GM12878 (cell line): Measurements from ENCODE around the gene SUSD5. TPM values are rescaled to one million over a fixed set of nuclear protein-coding genes. Genes with fewer than 3 reads are reported as not detected.

Experiments used
- ATAC-seq: fragments of 200-7000 bp; cut with Tn5 transposase; 3 replicates; pipeline ENCODE4 v1.9.1; 2020; ENCODE audit warnings: mild to moderate bottlenecking, moderate library complexity
- BruUV-seq: library from RNA; stranded (reverse); fragments of 400-500 nt; replicated peaks from 2 replicates; lab custom pipeline; 2021; lab: Mats Ljungman, UMichigan
- CTCF ChIA-PET: fragments of 300-600 bp; sonication (Branson Sonifier 250); formaldehyde crosslinking; extraction: SDS; loops from one replicate; lab custom pipeline; 2021; ENCODE audit warnings: inconsistent platforms; lab: Yijun Ruan, JAX
- POLR2A ChIA-PET: fragments of 350-600 bp; formaldehyde crosslinking; extraction: SDS; loops from one replicate; lab custom pipeline; 2021; ENCODE audit warnings: inconsistent platforms; lab: Charles Lee
- RAD21 ChIA-PET: fragments of 300-600 bp; sonication (Branson Sonifier 250); formaldehyde crosslinking; loops from one replicate; lab custom pipeline; 2023; ENCODE audit warnings: antibody characterized with exemption; ENCODE audit not compliant: unreplicated experiment; lab: Charles Lee
- SMC1A ChIA-PET: fragments of 300-600 bp; sonication (Branson Sonifier 250); formaldehyde crosslinking; loops from one replicate; lab custom pipeline; 2023; ENCODE audit not compliant: unreplicated experiment, uncharacterized antibody; lab: Charles Lee
- DNase-seq: peaks from one replicate; pipeline ENCODE4 v3.0.0-alpha.2; 2011; ENCODE audit warnings: low read depth, low spot score
- FAIRE-seq: peaks from 3 replicates; lab custom pipeline; 2011; peaks lifted over from hg19 to GRCh38; lab: Jason Lieb, UNC
- H2AFZ ChIP-seq: 2 replicates; pipeline ENCODE4 v1.6.0; 2011; ENCODE audit warnings: low read depth, low read length, control low read depth; ENCODE audit not compliant: control insufficient read depth
- H3K27ac ChIP-seq: 2 replicates; pipeline ENCODE4 v1.5.1; 2011; ENCODE audit warnings: control low read depth; ENCODE audit not compliant: control insufficient read depth, insufficient read depth
- H3K27me3 ChIP-seq, 2 experiments: replicated peaks in 1 of 2; 2 replicates each; pipeline versions ENCODE4 v1.6.0 to v1.6.1; 2011; ENCODE audit warnings: low read length in 1 of 2; ENCODE audit not compliant: control insufficient read depth in 2 of 2, insufficient read depth in 2 of 2
- H3K36me3 ChIP-seq, 2 experiments: 2 replicates each; pipeline ENCODE4 v1.5.1; 2011; ENCODE audit warnings: low read length in 1 of 2; ENCODE audit not compliant: control insufficient read depth in 2 of 2, insufficient read depth in 2 of 2
- H3K4me1 ChIP-seq: 2 replicates; pipeline ENCODE4 v1.6.1; 2011; ENCODE audit warnings: mild to moderate bottlenecking, low read length, moderate library complexity, mixed read lengths; ENCODE audit not compliant: control insufficient read depth, insufficient read depth
- H3K4me2 ChIP-seq: 2 replicates; pipeline ENCODE4 v1.6.0; 2011; ENCODE audit warnings: control low read depth; ENCODE audit not compliant: control insufficient read depth, insufficient read depth
- H3K4me3 ChIP-seq: fragments of 200-600 bp; sonication (generic); 2 replicates; pipeline ENCODE4 v1.5.1; 2016
- H3K79me2 ChIP-seq: 2 replicates; pipeline ENCODE4 v1.6.0; 2011; ENCODE audit warnings: low read length; ENCODE audit not compliant: control insufficient read depth, insufficient read depth
- H3K9ac ChIP-seq: 2 replicates; pipeline ENCODE4 v1.8.0; 2011; ENCODE audit warnings: low read length, control low read depth, mixed read lengths; ENCODE audit not compliant: control insufficient read depth, insufficient read depth
- H3K9me3 ChIP-seq: replicated peaks from 3 replicates; pipeline ENCODE4 v1.5.1; 2011; ENCODE audit warnings: mild to moderate bottlenecking, low read length; ENCODE audit not compliant: control insufficient read depth, insufficient read depth
- H4K20me1 ChIP-seq: 2 replicates; pipeline ENCODE4 v1.6.0; 2011; ENCODE audit not compliant: control insufficient read depth, insufficient read depth
- CREB1 ChIP-seq: IDR thresholded peaks from 2 replicates; pipeline ENCODE4 v1.6.1; 2012; ENCODE audit warnings: low read depth, mild to moderate bottlenecking, inconsistent platforms
- HDAC2 ChIP-seq: fragments of 200-600 bp; sonication (generic); IDR thresholded peaks from 2 replicates; pipeline ENCODE4 v1.6.1; 2017
- JUND ChIP-seq: IDR thresholded peaks from 2 replicates; pipeline ENCODE4 v1.6.1; 2012; ENCODE audit warnings: low read depth, mild to moderate bottlenecking, low read length, improper control_type of control experiment, moderate library complexity
- MEF2B ChIP-seq: fragments of 450-650 bp; IDR thresholded peaks from 2 replicates; pipeline ENCODE4 v1.6.1; 2018; ENCODE audit warnings: mild to moderate bottlenecking, moderate library complexity; ENCODE audit not compliant: partially characterized antibody, poor library complexity, severe bottlenecking
- MYB ChIP-seq: fragments of 150-350 bp; IDR thresholded peaks from 2 replicates; pipeline ENCODE4 v1.6.1; 2014; ENCODE audit warnings: mild to moderate bottlenecking, low read depth, low read length, borderline replicate concordance
- PBX3 ChIP-seq: IDR thresholded peaks from 2 replicates; pipeline ENCODE4 v1.6.1; 2011; ENCODE audit warnings: mild to moderate bottlenecking, low read depth, low read length, moderate library complexity; ENCODE audit not compliant: insufficient replicate concordance
- PML ChIP-seq: IDR thresholded peaks from 2 replicates; pipeline ENCODE4 v1.6.1; 2012; ENCODE audit warnings: low read length, inconsistent platforms
- RELA ChIP-seq: fragments of 450-650 bp; IDR thresholded peaks from 2 replicates; pipeline ENCODE4 v1.8.0; 2014; ENCODE audit warnings: borderline replicate concordance; ENCODE audit not compliant: partially characterized antibody
- SMC3 ChIP-seq: IDR thresholded peaks from 2 replicates; pipeline ENCODE4 v1.6.1; 2011; ENCODE audit warnings: low read length, improper control_type of control experiment, borderline replicate concordance
- SPI1 ChIP-seq: IDR thresholded peaks from 2 replicates; pipeline ENCODE4 v1.6.1; 2011; ENCODE audit warnings: low read depth, mild to moderate bottlenecking, low read length, moderate library complexity, borderline replicate concordance; ENCODE audit not compliant: insufficient read depth
- STAT3 ChIP-seq: IDR thresholded peaks from 2 replicates; pipeline ENCODE4 v1.6.1; 2011; ENCODE audit warnings: low read depth, low read length, improper control_type of control experiment
- ZNF217 ChIP-seq: fragments of 450-650 bp; IDR thresholded peaks from 2 replicates; pipeline ENCODE4 v1.6.1; 2017; ENCODE audit warnings: antibody characterized with exemption, mild to moderate bottlenecking
- ZZZ3 ChIP-seq: IDR thresholded peaks from 2 replicates; pipeline ENCODE4 v1.6.1; 2011; ENCODE audit warnings: low read depth; ENCODE audit not compliant: control insufficient read depth, insufficient read length
- WGBS: methylation state at CpG from one replicate; pipeline ENCODE4 v1.1.6; 2016; ENCODE audit warnings: low lambda C conversion rate; ENCODE audit not compliant: insufficient replicate concordance, insufficient coverage; ENCODE audit errors: missing lambda C conversion rate; 5-methylcytosine and 5-hydroxymethylcytosine counted together
- in situ Hi-C: fragments of 300-500 bp; cut with MboI; formaldehyde crosslinking; loops from 9 replicates; pipeline ENCODE4 v1.14.3; 2018; ENCODE audit warnings: mixed read lengths
- intact Hi-C: fragments of 100-400 bp; cut with micrococcal nuclease; formaldehyde crosslinking; loops from one replicate; pipeline ENCODE4 v1.14.2; 2022; ENCODE audit not compliant: unreplicated experiment
- polyA plus RNA-seq, 11 experiments: library from polyadenylated mRNA; depleted of rRNA in 4 of 11; unstranded in 6 of 11; stranded (reverse) in 5 of 11; fragments of >200 nt; fragmentation: Nextera tagmentation in 4 of 11; fragmentation: Illumina TruSeq in 1 of 11; extraction: Ambion mirVana in 4 of 11; extraction: Trizol in 1 of 11; gene quantifications; 1 replicate in 1 of 11; 2 replicates in 10 of 11; pipeline versions ENCODE4 v1.2.1 to v1.2.3, GENCODE V29; 2011 to 2016; ENCODE audit warnings: inconsistent platforms in 2 of 11, missing spikeins in 2 of 11, low read depth in 1 of 11
- total RNA-seq, 4 experiments: library from RNA; depleted of rRNA in 3 of 4; stranded (reverse); fragments of >200 nt in 3 of 4; fragmentation: Illumina TruSeq in 1 of 4; extraction: Trizol in 1 of 4; gene quantifications; 2 replicates each; pipeline versions ENCODE4 v1.2.1 to v1.2.3, GENCODE V29; 2013 to 2021
- TF ChIP-seq, protein P1 (sequence below): fragments of 450-650 bp; IDR thresholded peaks from 2 replicates; pipeline ENCODE4 v1.6.1; 2016; ENCODE audit warnings: mild to moderate bottlenecking
- TF ChIP-seq, protein P2 (sequence below): fragments of 450-650 bp; IDR thresholded peaks from 2 replicates; pipeline ENCODE4 v1.6.1; 2018; ENCODE audit warnings: borderline replicate concordance, mild to moderate bottlenecking; ENCODE audit not compliant: partially characterized antibody
- TF ChIP-seq, protein P3 (sequence below): IDR thresholded peaks from 2 replicates; pipeline ENCODE4 v1.6.1; 2012; ENCODE audit warnings: mild to moderate bottlenecking, low read depth, low read length

Gene SUSD5
- total and polyA plus RNA-seq, 10 of the 15 experiments (the other 5 are each of a cell fraction or from before 2014, with no cell fraction given): 0.01 to 0.05 (median 0.03) TPM; not detected in 4

GRCh38 chr3:33130144-33130543 is 88.5 kb downstream of the SUSD5 start:
- intact Hi-C loops: loop anchor here (5.0 kb wide), 1 partner anchor 187 kb away; no protein-coding TSS in a partner anchor
- 40% methylated on average over 2 of the region's 2 CpGs for WGBS
- Histone ChIP-seq H3K27me3 (no peaks in the 10 kb centered on the region), H3K9me3 (no peaks in the 10 kb centered on the region), H2AFZ (no peak overlapping the region), H3K4me2 (no peak overlapping the region), H3K9ac (no peak overlapping the region), H3K4me1 (no peaks in the 10 kb centered on the region), H3K27ac (no peak overlapping the region), H3K4me3 (no peak overlapping the region), H3K36me3 (no peaks in the 10 kb centered on the region; a peak in 1 of 4 replicates), H3K79me2 (no peaks in the 10 kb centered on the region), H4K20me1 (no peaks in the 10 kb centered on the region)
- ChIA-PET SMC1A (interaction anchor here (2.9 to 4.4 kb wide), 3 partner anchors 234 to 657 kb away, joined by 17 to 135 read pairs (median 24); no protein-coding TSS in a partner anchor), CTCF (interaction anchor here (1.5 to 12.2 kb wide), 6 partner anchors 14 to 657 kb away, joined by 5 to 319 read pairs (median 38); no protein-coding TSS in a partner anchor), POLR2A (interaction anchor here (0.6 kb wide), 1 partner anchor 17 kb away, joined by 3 read pairs; no protein-coding TSS in a partner anchor), RAD21 (interaction anchor here (0.7 to 3.8 kb wide), 4 partner anchors 40 to 657 kb away, joined by 3 to 160 read pairs (median 20); no protein-coding TSS in a partner anchor)
- no peak for DNase-seq
- in situ Hi-C loops: loop anchor here (5.0 kb wide), 2 partner anchors 242 to 657 kb away; no protein-coding TSS in a partner anchor
- FAIRE-seq: no peak
- no TSS peak for BruUV-seq
- TF ChIP-seq MEF2B: no peak
- TF ChIP-seq, protein P1, sequence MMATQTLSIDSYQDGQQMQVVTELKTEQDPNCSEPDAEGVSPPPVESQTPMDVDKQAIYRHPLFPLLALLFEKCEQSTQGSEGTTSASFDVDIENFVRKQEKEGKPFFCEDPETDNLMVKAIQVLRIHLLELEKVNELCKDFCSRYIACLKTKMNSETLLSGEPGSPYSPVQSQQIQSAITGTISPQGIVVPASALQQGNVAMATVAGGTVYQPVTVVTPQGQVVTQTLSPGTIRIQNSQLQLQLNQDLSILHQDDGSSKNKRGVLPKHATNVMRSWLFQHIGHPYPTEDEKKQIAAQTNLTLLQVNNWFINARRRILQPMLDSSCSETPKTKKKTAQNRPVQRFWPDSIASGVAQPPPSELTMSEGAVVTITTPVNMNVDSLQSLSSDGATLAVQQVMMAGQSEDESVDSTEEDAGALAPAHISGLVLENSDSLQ: no peak
- no peak for TF ChIP-seq PBX3
- TF ChIP-seq ZNF217: no peak
- no peak for TF ChIP-seq PML
- TF ChIP-seq HDAC2: no peak
- no peak for TF ChIP-seq SPI1
- no peak for TF ChIP-seq JUND
- TF ChIP-seq MYB: no peak
- TF ChIP-seq RELA: no peak
- TF ChIP-seq, protein P2, sequence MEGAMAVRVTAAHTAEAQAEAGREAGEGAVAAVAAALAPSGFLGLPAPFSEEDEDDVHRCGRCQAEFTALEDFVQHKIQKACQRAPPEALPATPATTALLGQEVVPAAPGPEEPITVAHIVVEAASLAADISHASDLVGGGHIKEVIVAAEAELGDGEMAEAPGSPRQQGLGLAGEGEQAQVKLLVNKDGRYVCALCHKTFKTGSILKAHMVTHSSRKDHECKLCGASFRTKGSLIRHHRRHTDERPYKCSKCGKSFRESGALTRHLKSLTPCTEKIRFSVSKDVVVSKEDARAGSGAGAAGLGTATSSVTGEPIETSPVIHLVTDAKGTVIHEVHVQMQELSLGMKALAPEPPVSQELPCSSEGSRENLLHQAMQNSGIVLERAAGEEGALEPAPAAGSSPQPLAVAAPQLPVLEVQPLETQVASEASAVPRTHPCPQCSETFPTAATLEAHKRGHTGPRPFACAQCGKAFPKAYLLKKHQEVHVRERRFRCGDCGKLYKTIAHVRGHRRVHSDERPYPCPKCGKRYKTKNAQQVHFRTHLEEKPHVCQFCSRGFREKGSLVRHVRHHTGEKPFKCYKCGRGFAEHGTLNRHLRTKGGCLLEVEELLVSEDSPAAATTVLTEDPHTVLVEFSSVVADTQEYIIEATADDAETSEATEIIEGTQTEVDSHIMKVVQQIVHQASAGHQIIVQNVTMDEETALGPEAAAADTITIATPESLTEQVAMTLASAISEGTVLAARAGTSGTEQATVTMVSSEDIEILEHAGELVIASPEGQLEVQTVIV: no peak
- TF ChIP-seq CREB1: no peak
- TF ChIP-seq STAT3: no peak
- TF ChIP-seq SMC3: no peak
- TF ChIP-seq ZZZ3: no peak
- TF ChIP-seq, protein P3, sequence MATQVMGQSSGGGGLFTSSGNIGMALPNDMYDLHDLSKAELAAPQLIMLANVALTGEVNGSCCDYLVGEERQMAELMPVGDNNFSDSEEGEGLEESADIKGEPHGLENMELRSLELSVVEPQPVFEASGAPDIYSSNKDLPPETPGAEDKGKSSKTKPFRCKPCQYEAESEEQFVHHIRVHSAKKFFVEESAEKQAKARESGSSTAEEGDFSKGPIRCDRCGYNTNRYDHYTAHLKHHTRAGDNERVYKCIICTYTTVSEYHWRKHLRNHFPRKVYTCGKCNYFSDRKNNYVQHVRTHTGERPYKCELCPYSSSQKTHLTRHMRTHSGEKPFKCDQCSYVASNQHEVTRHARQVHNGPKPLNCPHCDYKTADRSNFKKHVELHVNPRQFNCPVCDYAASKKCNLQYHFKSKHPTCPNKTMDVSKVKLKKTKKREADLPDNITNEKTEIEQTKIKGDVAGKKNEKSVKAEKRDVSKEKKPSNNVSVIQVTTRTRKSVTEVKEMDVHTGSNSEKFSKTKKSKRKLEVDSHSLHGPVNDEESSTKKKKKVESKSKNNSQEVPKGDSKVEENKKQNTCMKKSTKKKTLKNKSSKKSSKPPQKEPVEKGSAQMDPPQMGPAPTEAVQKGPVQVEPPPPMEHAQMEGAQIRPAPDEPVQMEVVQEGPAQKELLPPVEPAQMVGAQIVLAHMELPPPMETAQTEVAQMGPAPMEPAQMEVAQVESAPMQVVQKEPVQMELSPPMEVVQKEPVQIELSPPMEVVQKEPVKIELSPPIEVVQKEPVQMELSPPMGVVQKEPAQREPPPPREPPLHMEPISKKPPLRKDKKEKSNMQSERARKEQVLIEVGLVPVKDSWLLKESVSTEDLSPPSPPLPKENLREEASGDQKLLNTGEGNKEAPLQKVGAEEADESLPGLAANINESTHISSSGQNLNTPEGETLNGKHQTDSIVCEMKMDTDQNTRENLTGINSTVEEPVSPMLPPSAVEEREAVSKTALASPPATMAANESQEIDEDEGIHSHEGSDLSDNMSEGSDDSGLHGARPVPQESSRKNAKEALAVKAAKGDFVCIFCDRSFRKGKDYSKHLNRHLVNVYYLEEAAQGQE: no peak
- ATAC-seq: no peak
